ENCODE data around the gene EXOC2.

DNA sequence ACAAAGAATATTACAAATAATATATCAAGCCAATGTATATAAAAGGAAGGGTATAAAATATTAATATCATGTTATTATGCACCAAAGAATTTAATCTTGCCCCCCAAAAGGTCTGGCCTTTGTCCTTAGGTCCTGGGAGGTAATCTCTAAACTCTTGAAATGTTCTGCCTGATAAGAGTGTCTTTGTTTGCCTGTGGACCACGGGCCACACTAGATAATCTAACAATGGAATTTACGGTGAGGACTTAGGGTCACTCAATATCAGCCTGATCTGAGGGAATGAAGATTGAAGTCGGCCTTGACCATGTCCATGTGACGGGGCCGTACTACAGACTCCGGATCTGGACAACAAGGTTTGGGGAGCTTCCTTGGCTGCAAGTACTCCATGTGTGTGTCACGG, 79.0 kb downstream of the EXOC2 start:
- TF ChIP-seq BRCA1 (IDR thresholded peaks at IDR 0.05; ENCODE audit: low read depth, low read length) (no peak), EZH2 (IDR thresholded peaks at IDR 0.05; ENCODE audit: borderline replicate concordance, control insufficient read depth, low read depth, low read length) (no peak), MEF2A (IDR thresholded peaks at IDR 0.05; ENCODE audit: insufficient read depth, low read depth, low read length) (no peak), NFYA (IDR thresholded peaks at IDR 0.05; ENCODE audit: borderline replicate concordance, low read depth, low read length) (no peak), POLR2A (IDR thresholded peaks at IDR 0.05; ENCODE audit: low read depth, low read length) (no peak), POLR2AphosphoS5 (IDR thresholded peaks at IDR 0.05; ENCODE audit: low read length) (no peak), REST (IDR thresholded peaks at IDR 0.05; ENCODE audit: low read depth, low read length) (no peak), CTCF (IDR thresholded peaks at IDR 0.05 in 2 of 3, conservative IDR thresholded peaks at IDR 0.05 in 1 of 3; ENCODE audit: control insufficient read depth in 2 of 3, extremely low read depth in 1 of 3, insufficient read depth in 1 of 3, low read depth in 3 of 3, low read length in 3 of 3) (no peak), SMC3 (IDR thresholded peaks at IDR 0.05; ENCODE audit: borderline replicate concordance, low read length) (no peak), RFX5 (IDR thresholded peaks at IDR 0.05; ENCODE audit: low read depth, low read length) (no peak), TCF7 (IDR thresholded peaks at IDR 0.05; ENCODE audit: borderline replicate concordance) (no peak), WRNIP1 (IDR thresholded peaks at IDR 0.05; ENCODE audit: borderline replicate concordance, low read depth, low read length) (no peak)
- TF ChIP-seq, protein P1, sequence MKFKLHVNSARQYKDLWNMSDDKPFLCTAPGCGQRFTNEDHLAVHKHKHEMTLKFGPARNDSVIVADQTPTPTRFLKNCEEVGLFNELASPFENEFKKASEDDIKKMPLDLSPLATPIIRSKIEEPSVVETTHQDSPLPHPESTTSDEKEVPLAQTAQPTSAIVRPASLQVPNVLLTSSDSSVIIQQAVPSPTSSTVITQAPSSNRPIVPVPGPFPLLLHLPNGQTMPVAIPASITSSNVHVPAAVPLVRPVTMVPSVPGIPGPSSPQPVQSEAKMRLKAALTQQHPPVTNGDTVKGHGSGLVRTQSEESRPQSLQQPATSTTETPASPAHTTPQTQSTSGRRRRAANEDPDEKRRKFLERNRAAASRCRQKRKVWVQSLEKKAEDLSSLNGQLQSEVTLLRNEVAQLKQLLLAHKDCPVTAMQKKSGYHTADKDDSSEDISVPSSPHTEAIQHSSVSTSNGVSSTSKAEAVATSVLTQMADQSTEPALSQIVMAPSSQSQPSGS (IDR thresholded peaks at IDR 0.05; ENCODE audit: low read length), result no peak
- TF ChIP-seq, protein P2, sequence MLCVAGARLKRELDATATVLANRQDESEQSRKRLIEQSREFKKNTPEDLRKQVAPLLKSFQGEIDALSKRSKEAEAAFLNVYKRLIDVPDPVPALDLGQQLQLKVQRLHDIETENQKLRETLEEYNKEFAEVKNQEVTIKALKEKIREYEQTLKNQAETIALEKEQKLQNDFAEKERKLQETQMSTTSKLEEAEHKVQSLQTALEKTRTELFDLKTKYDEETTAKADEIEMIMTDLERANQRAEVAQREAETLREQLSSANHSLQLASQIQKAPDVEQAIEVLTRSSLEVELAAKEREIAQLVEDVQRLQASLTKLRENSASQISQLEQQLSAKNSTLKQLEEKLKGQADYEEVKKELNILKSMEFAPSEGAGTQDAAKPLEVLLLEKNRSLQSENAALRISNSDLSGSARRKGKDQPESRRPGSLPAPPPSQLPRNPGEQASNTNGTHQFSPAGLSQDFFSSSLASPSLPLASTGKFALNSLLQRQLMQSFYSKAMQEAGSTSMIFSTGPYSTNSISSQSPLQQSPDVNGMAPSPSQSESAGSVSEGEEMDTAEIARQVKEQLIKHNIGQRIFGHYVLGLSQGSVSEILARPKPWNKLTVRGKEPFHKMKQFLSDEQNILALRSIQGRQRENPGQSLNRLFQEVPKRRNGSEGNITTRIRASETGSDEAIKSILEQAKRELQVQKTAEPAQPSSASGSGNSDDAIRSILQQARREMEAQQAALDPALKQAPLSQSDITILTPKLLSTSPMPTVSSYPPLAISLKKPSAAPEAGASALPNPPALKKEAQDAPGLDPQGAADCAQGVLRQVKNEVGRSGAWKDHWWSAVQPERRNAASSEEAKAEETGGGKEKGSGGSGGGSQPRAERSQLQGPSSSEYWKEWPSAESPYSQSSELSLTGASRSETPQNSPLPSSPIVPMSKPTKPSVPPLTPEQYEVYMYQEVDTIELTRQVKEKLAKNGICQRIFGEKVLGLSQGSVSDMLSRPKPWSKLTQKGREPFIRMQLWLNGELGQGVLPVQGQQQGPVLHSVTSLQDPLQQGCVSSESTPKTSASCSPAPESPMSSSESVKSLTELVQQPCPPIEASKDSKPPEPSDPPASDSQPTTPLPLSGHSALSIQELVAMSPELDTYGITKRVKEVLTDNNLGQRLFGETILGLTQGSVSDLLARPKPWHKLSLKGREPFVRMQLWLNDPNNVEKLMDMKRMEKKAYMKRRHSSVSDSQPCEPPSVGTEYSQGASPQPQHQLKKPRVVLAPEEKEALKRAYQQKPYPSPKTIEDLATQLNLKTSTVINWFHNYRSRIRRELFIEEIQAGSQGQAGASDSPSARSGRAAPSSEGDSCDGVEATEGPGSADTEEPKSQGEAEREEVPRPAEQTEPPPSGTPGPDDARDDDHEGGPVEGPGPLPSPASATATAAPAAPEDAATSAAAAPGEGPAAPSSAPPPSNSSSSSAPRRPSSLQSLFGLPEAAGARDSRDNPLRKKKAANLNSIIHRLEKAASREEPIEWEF (IDR thresholded peaks at IDR 0.05; ENCODE audit: insufficient replicate concordance, low read depth, low read length), result no peak
